PFSK-1 (cell line): ENCODE results near the gene MRPL21.

Experiments
- FOXP2 ChIP-seq: optimal IDR thresholded peaks from 2 replicates; pipeline ENCODE3; 2011; ENCODE audit warnings: borderline replicate concordance, control low read depth, inconsistent platforms; ENCODE audit not compliant: insufficient read depth; ENCODE audit errors: extremely low read length, extremely low read depth
- POLR2AphosphoS5 ChIP-seq: IDR thresholded peaks from 2 replicates; pipeline ENCODE4 v1.6.1; 2012; ENCODE audit warnings: low read depth, mild to moderate bottlenecking, control low read depth, low read length, moderate library complexity
- SIN3A ChIP-seq: IDR thresholded peaks from 2 replicates; pipeline ENCODE4 v1.6.1; 2012; ENCODE audit warnings: mild to moderate bottlenecking, low read length, moderate library complexity, borderline replicate concordance; ENCODE audit not compliant: insufficient read depth
- TAF1 ChIP-seq: IDR thresholded peaks from 2 replicates; pipeline ENCODE4 v1.6.1; 2012; ENCODE audit warnings: low read length, control low read depth, borderline replicate concordance; ENCODE audit not compliant: insufficient read depth
- TF ChIP-seq, protein P1 (sequence below), 2 experiments: IDR thresholded peaks; 2 replicates each; pipeline versions ENCODE4 v1.6.1 to v1.8.0; 2011 to 2012; ENCODE audit warnings: low read depth in 2 of 2, low read length in 2 of 2, control low read depth in 1 of 2, inconsistent platforms in 1 of 2, mild to moderate bottlenecking in 1 of 2, moderate library complexity in 1 of 2; ENCODE audit not compliant: insufficient read depth in 1 of 2

The MRPL21 gene

GRCh38 chr11:68941324-68942094 is 37.9 kb upstream of the MRPL21 start:
- TF ChIP-seq SIN3A (no peak), POLR2AphosphoS5 (no peak), TAF1 (no peak), FOXP2 (no peak)
- TF ChIP-seq, protein P1, sequence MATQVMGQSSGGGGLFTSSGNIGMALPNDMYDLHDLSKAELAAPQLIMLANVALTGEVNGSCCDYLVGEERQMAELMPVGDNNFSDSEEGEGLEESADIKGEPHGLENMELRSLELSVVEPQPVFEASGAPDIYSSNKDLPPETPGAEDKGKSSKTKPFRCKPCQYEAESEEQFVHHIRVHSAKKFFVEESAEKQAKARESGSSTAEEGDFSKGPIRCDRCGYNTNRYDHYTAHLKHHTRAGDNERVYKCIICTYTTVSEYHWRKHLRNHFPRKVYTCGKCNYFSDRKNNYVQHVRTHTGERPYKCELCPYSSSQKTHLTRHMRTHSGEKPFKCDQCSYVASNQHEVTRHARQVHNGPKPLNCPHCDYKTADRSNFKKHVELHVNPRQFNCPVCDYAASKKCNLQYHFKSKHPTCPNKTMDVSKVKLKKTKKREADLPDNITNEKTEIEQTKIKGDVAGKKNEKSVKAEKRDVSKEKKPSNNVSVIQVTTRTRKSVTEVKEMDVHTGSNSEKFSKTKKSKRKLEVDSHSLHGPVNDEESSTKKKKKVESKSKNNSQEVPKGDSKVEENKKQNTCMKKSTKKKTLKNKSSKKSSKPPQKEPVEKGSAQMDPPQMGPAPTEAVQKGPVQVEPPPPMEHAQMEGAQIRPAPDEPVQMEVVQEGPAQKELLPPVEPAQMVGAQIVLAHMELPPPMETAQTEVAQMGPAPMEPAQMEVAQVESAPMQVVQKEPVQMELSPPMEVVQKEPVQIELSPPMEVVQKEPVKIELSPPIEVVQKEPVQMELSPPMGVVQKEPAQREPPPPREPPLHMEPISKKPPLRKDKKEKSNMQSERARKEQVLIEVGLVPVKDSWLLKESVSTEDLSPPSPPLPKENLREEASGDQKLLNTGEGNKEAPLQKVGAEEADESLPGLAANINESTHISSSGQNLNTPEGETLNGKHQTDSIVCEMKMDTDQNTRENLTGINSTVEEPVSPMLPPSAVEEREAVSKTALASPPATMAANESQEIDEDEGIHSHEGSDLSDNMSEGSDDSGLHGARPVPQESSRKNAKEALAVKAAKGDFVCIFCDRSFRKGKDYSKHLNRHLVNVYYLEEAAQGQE (IDR thresholded peaks at IDR 0.05; ENCODE audit: insufficient read depth in 1 of 2, low read depth in 2 of 2, low read length in 2 of 2), result no peak

GRCh38 chr11:68940651-68941323 is 37.2 kb upstream of the MRPL21 start:
- TF ChIP-seq POLR2AphosphoS5 (no peak), TAF1 (no peak), SIN3A (no peak), FOXP2 (no peak)
- TF ChIP-seq, protein P1 (IDR thresholded peaks at IDR 0.05; ENCODE audit: insufficient read depth in 1 of 2, low read depth in 2 of 2, low read length in 2 of 2), result no peak

DNA sequence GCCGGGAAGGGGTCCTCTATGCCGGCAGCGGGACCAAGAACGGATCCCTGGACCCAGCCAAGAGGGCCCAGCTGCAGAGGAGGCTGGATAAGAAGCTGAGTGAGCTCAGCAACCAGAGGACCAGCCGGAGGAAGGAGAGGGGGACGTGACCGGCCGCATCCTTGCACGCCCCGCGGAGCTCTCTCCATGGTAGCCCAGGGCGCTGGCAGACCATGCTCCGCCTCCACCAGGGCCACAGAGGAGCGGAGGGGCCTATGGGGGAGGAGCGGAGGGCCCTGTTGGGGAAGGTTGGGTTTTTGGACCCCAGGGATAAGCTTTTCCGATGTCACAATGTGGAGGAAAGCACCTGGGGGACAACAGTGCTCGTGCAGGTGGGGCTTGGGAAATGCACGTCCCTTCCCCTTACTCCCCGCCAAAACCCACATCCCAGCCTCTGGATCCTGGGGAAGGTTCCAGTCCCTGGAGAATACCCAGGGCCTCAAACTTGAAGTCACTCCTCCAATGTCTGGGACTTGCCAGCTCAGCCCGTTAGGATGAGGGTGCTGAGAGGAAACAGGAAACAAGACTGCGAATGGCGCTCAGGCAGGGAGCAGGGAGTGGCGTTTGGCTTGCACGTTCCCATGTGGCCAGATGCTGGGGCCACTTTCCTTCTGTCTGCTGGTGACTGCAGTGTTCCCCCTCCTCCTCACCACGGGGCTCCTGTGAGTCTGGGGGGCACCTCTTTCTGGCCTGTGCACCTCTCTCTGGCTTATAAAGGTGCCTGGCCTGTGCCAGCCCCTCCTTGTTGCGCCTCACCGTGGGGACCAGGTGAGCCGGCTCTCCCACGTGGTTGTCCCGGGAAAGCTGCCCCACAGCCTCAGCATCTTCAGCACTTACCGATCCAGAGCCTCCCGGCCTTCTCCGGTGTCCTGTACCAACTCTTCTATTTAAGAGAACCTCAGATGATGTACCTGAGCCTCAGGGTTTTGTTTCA is 36.2 kb upstream of the MRPL21 start:
- TF ChIP-seq, protein P1 (IDR thresholded peaks at IDR 0.05; ENCODE audit: insufficient read depth in 1 of 2, low read depth in 2 of 2, low read length in 2 of 2), result no peak
- TF ChIP-seq TAF1, result no peak
- no peak for TF ChIP-seq POLR2AphosphoS5
- no peak for TF ChIP-seq SIN3A
- TF ChIP-seq FOXP2, result no peak

DNA sequence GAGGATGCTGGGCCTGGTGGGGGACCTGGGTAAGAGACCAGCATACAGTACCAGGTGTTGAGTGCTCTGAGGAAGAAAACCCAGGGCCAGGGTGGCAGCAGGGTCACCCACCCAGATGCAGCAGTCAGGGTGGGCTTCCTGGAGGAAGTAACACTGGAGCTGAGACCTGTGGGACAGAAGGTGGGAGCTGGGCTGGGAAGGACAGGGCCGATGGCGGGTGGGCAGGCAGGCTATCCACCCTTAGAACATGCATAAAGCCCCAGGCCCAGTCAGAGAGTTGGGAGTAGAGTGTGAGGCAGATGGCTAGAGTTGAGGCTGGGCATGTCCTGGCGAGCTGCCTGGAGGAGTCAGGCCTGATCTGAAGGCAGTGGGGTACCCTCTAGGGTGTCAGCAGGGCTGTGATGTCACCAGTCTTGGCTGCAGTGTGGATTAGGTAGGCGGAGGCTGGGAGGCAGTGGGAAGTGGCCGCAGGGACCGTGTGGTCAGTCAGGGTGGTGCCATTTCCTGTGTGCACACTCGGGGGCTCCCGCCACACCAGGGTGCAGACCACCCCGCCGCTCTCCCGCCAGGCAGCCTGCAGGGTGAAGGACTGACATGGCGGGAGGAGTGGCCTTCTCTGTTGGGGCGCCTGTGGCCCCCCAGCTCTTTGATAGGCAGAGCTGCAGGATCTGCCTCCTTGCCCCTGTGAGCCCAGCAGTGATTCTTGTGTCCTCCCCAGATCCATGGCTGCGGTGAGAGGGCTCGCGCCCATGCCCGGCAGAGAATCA is 35.4 kb upstream of the MRPL21 start:
- TF ChIP-seq SIN3A, result no peak
